Umbilical cord (tissue), 2 donors: ENCODE data around the gene ACCSL. TPM values are rescaled to one million over a fixed set of nuclear protein-coding genes. Genes with fewer than 3 reads are reported as not detected.

ENCODE experiments used
- DNase-seq: peaks from one replicate; pipeline ENCODE4 v3.0.0-alpha.2; 2015; ENCODE audit warnings: low spot score
- total RNA-seq: library from RNA; depleted of rRNA; stranded (reverse); fragments of >200 nt; gene quantifications from one replicate; pipeline ENCODE4 v1.2.3, GENCODE V29; 2014; ENCODE audit warnings: low replicate concordance; ENCODE audit not compliant: insufficient read depth

ACCSL gene
- total RNA-seq, 1 donor from 2014 or later = not detected

DNA sequence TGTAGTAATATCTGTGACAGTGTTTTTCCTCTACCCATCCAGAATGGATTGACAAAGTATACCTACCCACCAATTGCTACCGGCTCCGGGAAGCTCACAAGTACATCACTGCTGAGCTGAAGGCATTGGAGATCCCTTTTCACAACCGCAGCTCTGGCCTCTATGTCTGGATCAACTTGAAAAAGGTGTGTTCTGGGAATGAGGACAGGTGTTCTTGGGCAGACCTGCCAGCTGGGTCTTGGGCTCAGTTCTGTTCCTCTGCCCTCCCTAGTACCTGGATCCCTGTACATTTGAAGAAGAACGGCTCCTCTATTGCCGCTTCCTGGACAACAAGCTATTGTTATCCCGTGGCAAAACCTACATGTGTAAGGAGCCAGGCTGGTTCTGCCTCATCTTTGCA lies 10.5 kb downstream of the ACCSL start:
- no peak for DNase-seq

DNA sequence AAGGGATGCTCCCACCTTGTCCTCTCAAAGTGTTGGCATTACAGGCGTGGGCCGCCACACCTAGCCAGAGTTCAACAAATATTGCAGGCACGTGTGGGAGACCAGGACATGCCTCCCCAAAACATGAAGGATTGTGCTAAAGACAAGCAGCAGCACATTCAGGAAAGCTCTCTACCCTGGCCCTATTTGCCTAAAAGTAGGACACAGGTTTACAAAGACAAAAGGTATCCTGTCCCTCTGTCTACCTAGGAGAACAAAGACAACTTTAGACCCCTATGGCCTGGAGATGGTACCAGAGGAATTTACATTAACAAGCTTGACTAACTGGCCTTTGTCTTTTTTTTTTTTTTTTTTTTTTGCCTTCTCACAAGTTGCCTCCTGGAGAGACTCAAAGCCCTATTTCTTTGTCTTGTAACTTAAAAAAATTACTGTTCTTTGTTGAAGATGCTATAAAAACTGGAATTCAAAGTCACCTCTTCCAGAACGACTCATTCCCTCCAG lies 17.4 kb downstream of the ACCSL start:
- DNase-seq = no peak

DNA sequence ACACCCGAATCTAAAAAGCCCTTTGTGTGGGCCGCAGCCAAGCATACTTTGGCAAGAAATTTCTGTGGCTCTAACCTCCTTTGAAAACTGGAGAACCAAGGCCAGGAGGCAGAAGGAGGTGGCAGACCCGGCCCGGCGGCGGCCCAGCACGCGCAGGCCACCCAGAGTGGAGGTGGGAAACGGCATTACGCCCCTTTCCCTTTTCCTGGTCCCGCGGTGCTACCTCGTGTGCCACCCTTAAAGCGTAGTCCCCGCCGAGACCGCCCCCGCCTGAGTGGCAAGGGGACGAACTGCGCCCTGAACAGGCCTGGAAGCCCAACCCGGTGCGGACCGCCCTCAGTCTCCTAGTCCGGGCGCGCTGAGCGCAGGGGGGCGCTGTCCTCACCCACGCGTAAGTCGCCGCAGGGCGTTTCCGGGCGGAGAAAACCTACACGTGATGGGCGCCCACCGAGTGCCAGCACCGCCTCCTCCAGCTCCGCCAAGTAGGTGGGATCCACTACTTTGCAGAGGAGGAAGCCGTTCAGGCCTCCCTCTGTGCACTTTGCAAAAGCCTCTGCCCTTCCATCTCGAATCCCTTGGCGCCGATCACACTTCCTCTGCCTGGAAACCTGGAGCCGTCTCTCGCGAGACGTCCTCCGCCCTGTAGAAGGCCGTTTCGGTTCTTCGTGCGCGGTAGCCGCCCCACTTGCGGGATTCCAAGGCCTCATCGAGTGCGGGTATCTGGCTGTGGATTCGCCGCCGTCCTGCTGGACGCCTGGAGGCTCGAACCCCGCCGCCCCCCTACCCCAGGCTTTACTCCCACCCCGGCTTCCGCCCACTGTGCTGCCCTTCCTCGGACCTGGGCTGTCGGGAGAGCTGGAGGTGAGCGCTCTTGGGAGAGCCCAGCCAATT lies 18.3 kb downstream of the ACCSL start, which contains the start of gene ACCS:
Gene ACCS (plus strand): TSS at position 430 of the 891 bp plus-strand sequence. CDS start 1,358 bp downstream, outside the sequence.
- DNase-seq = peak; percentile 96

DNA sequence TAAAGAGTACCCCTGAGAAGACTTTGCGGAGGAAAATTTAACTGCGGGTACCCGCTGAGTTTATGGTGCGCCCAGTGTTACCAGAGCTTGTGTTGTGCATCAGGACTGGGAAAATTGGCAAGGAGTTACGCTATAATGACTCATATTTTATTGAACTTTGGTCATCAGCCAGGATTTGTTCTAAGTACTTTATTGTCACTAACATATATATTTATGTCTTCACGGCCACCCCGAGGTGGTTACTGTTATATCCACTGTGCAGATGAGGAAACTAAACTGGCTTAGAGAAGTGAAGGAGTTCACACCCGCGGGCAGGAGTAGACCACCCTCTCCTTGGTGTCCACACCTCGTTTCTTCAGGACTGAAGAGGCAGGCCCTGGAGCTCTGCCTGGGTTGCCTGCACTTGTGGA lies 19.0 kb downstream of the ACCSL start:
- DNase-seq = peak; percentile 49

DNA sequence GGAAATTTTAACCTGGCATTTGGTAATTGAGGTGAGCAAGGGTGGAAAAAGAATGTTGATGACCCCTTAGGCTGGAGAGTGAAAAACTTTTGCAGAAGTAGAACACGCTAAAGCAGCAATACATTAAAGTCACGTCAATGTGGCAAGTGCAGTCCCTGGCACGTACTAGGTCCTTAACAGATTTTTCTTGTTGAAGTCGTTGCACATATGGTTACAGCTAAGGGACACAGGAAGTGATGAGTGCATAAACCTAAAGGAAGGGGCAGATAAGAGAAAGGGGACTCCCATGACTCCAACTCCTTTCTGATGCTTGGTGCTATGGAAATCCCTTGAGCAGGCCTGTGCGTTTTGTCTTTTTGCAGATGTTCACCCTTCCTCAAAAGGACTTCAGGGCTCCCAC lies 19.5 kb downstream of the ACCSL start:
- DNase-seq = no peak

DNA sequence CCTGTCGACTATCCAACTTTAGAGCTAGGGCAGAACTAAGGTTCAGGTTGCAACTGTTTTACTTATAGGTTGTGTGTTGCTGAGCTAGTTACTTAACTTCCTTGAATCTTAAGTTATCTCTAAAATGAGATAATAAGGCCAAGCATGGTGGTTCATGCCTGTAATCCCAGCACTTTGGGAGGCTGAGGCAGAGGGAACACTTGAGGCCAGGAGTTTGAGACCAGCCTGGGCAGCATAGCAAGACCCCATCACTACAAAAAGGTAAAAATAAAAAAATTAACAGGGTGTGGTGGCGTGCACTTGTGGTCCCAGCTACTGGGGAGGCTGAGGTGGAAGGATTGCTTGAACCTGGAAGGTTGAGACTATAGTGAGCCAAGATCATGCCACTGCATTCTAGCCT lies 20.4 kb downstream of the ACCSL start:
- DNase-seq = no peak

DNA sequence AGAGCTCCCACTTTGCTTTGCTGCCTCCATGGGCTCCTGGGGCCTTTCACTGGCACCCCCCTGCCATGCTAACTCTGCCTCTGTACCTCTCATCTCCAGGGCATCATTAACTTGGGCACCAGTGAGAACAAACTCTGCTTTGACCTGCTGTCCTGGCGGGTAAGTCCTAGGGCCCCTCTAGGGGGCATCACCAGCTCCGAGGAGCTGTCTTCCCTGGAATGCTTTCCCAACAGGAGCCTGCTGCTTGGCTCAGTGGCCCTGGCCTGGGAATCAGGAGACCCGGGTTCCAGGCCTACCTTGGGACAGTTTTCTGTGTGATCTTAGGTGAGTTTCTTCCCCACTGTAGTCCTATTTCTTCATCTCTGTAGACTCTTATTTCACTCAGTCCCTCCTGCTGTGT lies 23.4 kb downstream of the ACCSL start:
- no peak for DNase-seq

DNA sequence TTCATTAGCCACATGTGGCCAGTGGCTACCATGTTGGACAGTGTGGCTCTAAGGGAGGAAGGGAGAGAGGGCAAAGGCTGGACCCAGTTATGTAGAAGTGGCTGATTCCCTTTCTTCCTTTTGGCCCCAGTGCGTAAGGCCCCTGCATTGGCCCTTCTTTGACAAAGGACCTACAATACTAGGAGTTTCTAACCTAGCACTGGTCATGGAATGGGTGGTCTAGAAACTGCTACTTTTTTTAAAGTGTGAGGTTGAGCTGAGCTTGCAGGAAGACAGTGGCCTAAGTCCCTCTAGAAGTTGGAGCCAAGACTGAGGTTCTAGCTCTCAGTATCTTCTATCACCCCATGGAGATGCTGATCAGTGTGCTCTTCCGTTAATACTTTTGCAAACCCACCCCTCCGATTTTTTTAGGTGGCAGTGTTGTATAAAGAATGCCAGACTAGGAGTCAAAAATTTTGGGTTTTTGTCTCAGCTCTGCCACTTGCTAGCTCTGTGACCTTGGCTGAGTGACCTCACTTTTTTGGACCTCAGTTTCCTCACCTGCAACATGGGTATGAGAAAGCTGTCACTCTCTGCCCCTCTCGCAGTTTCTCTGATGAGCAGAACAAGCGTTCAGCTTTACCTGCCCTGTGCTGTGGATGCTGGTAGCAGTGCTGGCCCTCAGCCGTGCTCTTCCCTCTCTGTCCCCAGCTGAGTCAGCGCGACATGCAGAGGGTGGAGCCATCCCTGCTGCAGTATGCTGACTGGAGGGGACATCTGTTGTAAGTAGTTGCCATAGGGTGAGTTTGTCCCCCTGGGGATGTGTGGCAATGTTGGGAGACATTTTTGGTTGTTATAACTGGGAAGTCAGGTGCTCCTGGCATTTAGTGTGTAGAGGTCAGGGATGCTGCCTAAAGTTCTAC lies 25.2 kb downstream of the ACCSL start:
- no peak for DNase-seq

DNA sequence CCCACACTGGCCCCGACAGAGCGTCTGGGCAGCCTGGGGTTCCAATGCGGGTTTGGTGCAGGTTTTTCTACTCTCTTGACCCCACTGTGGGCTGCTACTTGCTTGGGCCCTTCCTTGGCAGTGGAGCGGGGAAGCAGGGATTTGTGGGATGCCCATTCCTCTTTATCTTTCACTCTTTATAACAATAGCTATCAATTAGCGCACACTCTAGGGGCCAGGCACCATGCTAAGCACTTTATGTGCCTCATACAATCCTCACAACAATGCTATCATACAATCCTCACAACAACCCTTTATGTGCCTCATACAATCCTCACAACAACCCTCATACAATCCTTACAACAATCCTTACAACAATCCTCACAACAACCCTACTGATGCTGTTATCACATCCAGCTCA lies 31.0 kb downstream of the ACCSL start:
- no peak for DNase-seq

DNA sequence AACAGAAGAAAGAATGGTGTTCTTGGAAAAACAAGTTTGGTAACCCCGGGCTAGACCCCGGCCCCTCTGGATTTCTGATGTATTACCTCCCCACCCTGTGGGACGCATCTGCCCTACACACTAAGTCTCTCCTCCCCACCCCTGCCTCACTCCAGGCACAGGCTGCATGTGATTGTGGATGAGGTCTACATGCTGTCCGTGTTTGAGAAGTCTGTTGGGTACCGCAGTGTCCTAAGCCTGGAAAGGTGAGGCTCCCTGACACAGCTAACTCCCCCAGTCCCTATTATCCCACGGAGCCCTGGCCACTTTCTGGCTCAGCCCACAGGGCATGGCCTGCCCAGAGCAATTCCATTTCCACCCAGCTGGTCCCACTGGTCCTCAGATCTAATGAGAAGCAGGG lies 31.6 kb downstream of the ACCSL start:
- no peak for DNase-seq

DNA sequence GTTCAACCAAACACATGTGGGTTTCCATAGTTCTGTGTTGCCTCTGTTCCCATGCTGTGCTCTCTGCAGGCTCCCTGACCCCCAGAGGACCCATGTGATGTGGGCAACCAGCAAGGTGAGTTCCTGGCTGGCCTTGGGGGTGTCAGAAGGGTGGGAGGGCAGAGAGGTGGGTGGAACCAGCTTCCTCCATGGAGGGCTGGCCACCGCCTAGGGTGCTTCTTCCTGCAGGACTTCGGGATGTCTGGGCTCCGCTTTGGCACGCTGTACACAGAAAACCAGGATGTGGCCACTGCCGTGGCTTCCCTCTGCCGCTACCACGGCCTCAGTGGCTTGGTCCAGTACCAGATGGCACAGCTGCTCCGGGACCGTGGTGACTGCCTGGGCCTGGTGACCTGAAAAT lies 33.2 kb downstream of the ACCSL start:
- no peak for DNase-seq

DNA sequence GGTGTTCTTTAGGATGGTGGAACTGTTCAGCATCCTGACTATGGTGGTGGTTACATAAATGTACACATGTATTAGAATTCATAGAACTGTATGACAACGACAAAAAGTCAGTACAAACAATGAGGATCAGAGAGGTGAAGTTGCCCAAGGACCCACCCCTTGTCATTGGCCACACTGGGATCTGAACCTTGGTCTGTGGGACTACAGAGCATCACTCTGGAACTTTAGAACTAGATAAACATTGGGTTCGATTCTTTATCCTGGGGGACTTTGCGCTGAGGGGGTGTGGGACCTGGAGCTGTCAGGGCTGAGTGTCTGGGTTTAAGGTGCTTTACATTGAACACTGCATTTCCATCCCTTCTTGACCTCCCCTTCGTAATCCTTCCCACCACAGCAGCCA lies 34.9 kb downstream of the ACCSL start:
- no peak for DNase-seq

DNA sequence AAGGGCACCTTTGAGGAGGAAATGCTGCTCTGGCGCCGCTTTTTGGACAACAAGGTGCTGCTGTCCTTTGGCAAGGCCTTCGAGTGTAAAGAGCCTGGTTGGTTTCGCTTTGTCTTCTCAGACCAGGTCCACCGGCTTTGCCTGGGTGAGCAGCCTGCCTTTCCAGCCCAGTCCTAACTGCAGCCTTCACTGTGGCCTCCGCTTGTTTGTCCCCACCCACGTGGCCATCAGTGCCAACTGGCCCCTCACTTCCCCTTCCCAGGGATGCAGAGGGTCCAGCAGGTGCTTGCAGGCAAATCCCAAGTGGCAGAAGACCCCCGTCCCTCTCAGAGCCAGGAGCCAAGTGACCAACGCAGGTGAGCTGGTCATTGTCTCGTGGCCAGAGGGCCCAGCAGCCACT lies 35.7 kb downstream of the ACCSL start:
- no peak for DNase-seq

DNA sequence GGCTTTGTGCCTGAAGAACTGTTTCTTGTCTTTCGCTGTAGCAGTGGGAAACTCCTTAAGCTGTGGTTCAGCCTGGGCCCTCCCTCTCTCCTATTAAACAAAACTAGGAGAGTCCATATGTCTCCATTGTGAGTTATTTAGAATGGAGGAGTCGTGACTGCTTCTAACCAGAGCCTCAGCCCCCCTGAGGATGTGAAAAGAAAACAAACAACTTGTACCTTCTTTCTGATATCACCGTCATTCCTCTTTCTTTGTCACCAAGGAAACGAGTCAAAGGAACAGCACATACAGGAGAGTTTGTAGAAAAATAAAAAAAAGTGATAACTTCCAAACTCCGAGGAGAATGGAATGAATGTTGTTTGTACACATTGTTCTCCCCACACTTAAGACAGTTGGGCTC lies 36.1 kb downstream of the ACCSL start:
- DNase-seq = peak; percentile 26

DNA sequence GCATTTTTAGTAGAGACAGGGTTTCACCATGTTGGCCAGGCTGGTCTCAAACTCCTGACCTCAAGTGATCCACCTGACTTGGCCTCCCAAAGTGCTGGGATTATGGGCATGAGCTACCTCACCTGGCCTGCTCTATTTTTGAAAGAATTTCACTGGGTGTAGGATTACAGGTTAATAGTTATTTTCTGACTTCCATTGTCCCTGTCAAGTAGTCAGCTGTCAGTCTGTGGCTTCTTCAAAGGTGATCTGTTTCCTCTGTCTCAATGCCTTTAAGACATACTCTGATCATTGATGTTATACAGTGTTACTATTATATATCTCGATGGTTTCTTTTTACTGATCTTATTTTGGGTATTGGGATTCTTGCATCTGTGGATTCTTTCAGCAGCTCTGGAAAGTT lies 37.5 kb downstream of the ACCSL start:
- DNase-seq = no peak

DNA sequence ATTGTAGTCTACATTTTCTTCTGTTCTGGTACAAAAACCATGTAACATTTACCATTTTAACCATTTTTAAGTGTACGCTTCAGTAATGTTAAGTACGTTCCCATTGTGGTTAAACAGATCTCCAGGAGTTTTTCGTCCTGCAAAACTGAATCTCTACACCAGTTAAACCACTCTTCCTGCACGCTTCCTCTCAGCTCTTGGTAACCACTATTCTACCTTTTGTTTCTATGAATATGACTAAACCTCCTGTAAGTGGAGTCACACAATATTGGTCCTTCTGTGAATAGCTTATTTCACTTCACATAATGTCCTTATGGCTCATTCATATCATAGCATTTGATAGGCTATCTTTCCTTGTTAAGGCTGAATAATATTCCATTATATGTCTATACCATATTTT lies 40.6 kb downstream of the ACCSL start:
- DNase-seq = no peak

DNA sequence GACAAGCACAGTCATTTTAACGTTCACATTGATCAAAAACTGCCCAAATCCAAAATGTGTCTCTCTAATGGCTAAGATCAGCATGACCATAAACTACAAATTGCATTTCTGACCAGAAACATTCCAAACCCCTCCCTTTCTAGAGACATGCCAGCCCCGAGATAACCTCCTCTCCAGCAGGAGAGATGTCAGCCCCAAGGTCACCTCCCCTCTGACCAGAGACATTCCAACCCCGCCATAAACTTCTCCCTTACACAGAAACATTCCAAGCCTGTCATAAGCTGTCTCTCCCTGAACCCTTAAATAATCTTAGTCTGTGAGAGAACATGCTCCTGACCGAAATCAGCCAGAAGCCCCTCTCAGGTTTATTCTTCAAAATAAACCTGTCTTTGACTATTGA lies 41.1 kb downstream of the ACCSL start:
- no peak for DNase-seq

DNA sequence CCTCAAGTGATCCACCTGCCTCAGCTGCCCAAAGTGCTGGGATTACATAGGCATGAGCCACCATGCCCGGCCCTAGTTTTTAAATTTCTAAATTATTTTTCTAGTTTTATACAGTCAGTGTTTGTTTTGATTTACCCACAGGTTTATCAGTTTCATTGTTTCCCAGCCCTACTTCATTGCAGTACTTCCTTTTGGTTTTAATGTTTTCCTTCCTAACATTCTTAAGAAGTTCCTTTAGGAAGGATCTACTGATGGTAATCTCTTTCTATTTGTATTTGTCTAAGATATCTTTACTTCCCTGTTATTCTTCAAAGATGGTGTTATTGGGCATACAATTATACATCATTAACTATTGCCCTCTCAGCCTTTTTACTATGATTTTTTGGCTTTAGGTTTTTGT lies 42.8 kb downstream of the ACCSL start:
- no peak for DNase-seq

DNA sequence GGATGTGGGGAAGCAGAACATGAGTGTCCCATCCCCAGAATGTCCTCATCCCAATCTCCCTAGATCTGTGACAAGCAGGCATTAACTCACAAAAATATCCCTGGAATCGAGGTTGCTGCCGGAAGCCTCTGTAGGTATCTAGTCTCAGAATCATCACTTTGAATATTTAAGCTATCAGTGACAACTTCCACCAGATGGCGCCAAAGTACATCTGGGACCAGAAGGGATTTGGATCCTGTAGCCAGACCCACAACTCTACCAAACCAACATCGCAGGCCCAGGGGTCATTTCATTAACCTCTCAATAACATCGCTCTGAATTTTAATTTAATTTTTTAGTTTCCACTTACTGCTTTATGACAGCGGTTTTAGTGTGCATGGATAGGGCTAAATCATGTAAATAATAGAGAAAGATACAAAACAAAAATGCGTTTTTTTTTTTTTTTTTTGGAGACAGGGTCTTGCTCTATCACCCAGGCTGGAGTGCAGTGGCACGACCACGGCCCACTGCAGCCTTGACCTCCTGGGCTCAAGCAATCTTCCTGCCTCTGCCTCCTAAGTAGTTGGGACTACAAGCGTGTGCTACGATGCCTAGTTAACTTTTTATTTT lies 46.6 kb downstream of the ACCSL start:
- peak; percentile 86 for DNase-seq

DNA sequence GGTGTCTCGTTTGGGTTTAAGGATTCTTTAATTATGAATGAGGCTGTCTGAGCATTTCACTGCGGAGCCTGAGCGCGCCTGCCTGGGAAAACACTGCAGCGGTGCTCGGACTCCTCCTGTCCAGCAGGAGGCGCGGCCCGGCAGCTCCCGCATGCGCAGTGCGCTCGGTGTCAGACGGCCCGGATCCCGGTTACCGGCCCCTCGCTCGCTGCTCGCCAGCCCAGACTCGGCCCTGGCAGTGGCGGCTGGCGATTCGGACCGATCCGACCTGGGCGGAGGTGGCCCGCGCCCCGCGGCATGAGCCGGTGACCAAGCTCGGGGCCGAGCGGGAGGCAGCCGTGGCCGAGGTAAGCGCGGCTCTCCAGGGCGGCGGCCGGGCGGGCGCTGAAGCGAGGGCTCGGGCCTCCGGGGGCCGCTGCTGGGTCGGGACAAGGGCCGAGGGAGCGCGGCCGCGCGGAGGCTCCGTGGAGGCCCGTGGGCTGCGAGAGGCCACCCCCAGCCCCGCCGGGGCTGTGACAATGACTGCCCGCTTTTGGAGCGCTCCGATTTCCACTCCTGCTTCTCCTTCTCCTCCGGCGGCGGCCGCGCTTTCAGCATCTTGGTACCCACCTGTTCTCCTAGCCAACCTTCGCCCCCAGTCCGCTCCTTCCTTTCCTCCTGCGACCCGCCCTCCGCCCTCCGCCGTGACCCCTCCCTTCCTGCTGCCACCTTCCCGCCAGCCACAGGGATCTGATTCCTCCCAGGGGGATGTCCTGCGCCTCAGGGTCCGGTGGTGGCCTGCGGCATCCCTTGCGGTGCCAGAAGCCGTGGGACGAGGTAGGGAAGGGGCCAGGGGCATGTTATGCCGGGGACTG lies 48.0 kb downstream of the ACCSL start, which contains the start of gene EXT2:
Gene EXT2 (plus strand): TSS at position 173 of the 854 bp plus-strand sequence. CDS start 12,035 bp downstream, outside the sequence.
- peak; percentile 86 for DNase-seq
